Lower leg skin (tissue), 4 donors: ENCODE results near the gene EIF4G1. TPM values are rescaled to one million over a fixed set of nuclear protein-coding genes. Genes with fewer than 3 reads are reported as not detected.
A peak's percentile ranks its signal among the peaks of the same experiment; 100 is the strongest.

ENCODE experiments used
- DNase-seq, 2 donors: peaks; one replicate each; pipeline ENCODE4 v3.0.0-alpha.2; 2019; ENCODE audit warnings: low spot score in 2 of 2
- H3K4me3 ChIP-seq: fragments of 200-600 bp; sonication (generic); 2 replicates; pipeline ENCODE4 v1.5.1; 2017; ENCODE audit warnings: mild to moderate bottlenecking, low read depth; ENCODE audit not compliant: poor library complexity, severe bottlenecking
- CTCF ChIP-seq, 3 donors: fragments of 450-650 bp; IDR thresholded peaks; one replicate each; pipeline ENCODE4 v1.5.1; 2016; ENCODE audit warnings: antibody characterized with exemption in 3 of 3, mild to moderate bottlenecking in 3 of 3, moderate library complexity in 2 of 3
- POLR2A ChIP-seq, 2 donors: fragments of 450-650 bp; IDR thresholded peaks; one replicate each; pipeline ENCODE4 v1.6.1; 2016 to 2017; ENCODE audit warnings: antibody characterized with exemption in 2 of 2, mild to moderate bottlenecking in 1 of 2, moderate library complexity in 1 of 2
- WGBS, 2 donors: methylation state at CpG; one replicate each; pipeline ENCODE4 v1.1.5; 2018; 5-methylcytosine and 5-hydroxymethylcytosine counted together
- intact Hi-C: fragments of 100-400 bp; cut with DNase I; formaldehyde crosslinking; loops from one replicate; pipeline ENCODE4 v1.15.0; 2023; ENCODE audit warnings: low total_unique reads
- total RNA-seq, 4 donors: library from RNA; depleted of rRNA; stranded (reverse); fragments of >200 nt; gene quantifications; one replicate each; pipeline ENCODE4 v1.1.0, GENCODE V29; 2016

Gene EIF4G1
- total RNA-seq, 4 donors from 2014 or later = 418 to 445 (median 433) TPM

GRCh38 chr3:184343200-184343876 is 28.9 kb downstream of the EIF4G1 start:
- H3K4me3 ChIP-seq = no peak overlapping the region
- no peak for TF ChIP-seq POLR2A (IDR thresholded peaks at IDR 0.05)
- TF ChIP-seq CTCF (IDR thresholded peaks at IDR 0.05) = no peak
- DNase-seq = no peak
- 67 to 79% methylated on average over 4 to 5 of the region's 5 CpGs for WGBS, 2 donors
- intact Hi-C loops = no loop called here

GRCh38 chr3:184344579-184345316 is 30.3 kb downstream of the EIF4G1 start:
- WGBS, 2 donors = 71 to 83% methylated on average over 16 to 21 of the region's 24 CpGs
- no peak overlapping the region for H3K4me3 ChIP-seq
- DNase-seq = no peak
- intact Hi-C loops = no loop called here
- no peak for TF ChIP-seq CTCF (IDR thresholded peaks at IDR 0.05)
- TF ChIP-seq POLR2A (IDR thresholded peaks at IDR 0.05) = no peak

- intact Hi-C loops = no loop called here
- H3K4me3 ChIP-seq = no peak overlapping the region
- peak; percentile 83 to 93 for DNase-seq
- TF ChIP-seq POLR2A (IDR thresholded peaks at IDR 0.05) (no peak), CTCF (IDR thresholded peaks at IDR 0.05) (no peak)
- 38 to 40% methylated on average over 14 of the region's 14 CpGs for WGBS, 2 donors
Observed at GRCh38 chr3:184345317-184346144, 31.1 kb downstream of the EIF4G1 start.

- WGBS, 2 donors = 91 to 96% methylated on average over 13 to 20 of the region's 20 CpGs
- DNase-seq = no peak
- H3K4me3 ChIP-seq = no peak overlapping the region
- intact Hi-C loops = no loop called here
- no peak for TF ChIP-seq CTCF (IDR thresholded peaks at IDR 0.05)
- TF ChIP-seq POLR2A (IDR thresholded peaks at IDR 0.05) = no peak
Observed at GRCh38 chr3:184346480-184347190, 32.2 kb downstream of the EIF4G1 start.

GRCh38 chr3:184347321-184348056 is 33.1 kb downstream of the EIF4G1 start:
- no peak overlapping the region for H3K4me3 ChIP-seq
- TF ChIP-seq CTCF (IDR thresholded peaks at IDR 0.05) = no peak
- TF ChIP-seq POLR2A (IDR thresholded peaks at IDR 0.05) = no peak

More at GRCh38 chr3:184347321-184348056, 33.1 kb downstream of the EIF4G1 start:
- no peak for DNase-seq
- 70 to 73% methylated on average over 12 of the region's 12 CpGs for WGBS, 2 donors
- intact Hi-C loops = no loop called here
